Caco-2 (cell line): ENCODE data around the gene ZNF783. TPM values are rescaled to one million over a fixed set of nuclear protein-coding genes. Genes with fewer than 3 reads are reported as not detected.
"Not testable (repeated sequence)": the region's sequence is repeated elsewhere in the genome, so short reads cannot be mapped to it uniquely, and the experiment has no call there.

Experiments
- BruUV-seq: library from RNA; stranded (reverse); fragments of 400-500 nt; replicated peaks from 2 replicates; lab custom pipeline; 2021; lab: Mats Ljungman, UMichigan
- CTCF ChIA-PET: fragments of 300-600 bp; sonication (Branson Sonifier 250); formaldehyde crosslinking; loops from one replicate; lab custom pipeline; 2022; ENCODE audit warnings: antibody characterized with exemption; lab: Charles Lee
- POLR2A ChIA-PET: fragments of 300-600 bp; sonication (Branson Sonifier 250); formaldehyde crosslinking; loops from one replicate; lab custom pipeline; 2022; ENCODE audit warnings: antibody characterized with exemption; lab: Charles Lee
- DNase-seq, 2 experiments: peaks; one replicate each; pipeline versions ENCODE4 v3.0.0 to v3.0.0-alpha.2; 2020 to 2022
- H3K27me3 ChIP-seq: replicated peaks from 2 replicates; pipeline ENCODE4 v1.6.0; 2011; ENCODE audit warnings: low read length; ENCODE audit not compliant: control insufficient read depth, insufficient read depth
- H3K36me3 ChIP-seq: 2 replicates; pipeline ENCODE4 v1.5.1; 2011; ENCODE audit warnings: low read length; ENCODE audit not compliant: control insufficient read depth, insufficient read depth
- H3K4me1 ChIP-seq: fragments of 250-450 bp; sonication (Bioruptor Pico); 2 replicates; pipeline ENCODE4 v1.5.1; 2020; ENCODE audit warnings: mild to moderate bottlenecking
- H3K4me3 ChIP-seq: 2 replicates; pipeline ENCODE4 v1.5.1; 2011; ENCODE audit warnings: low read depth, mild to moderate bottlenecking, control low read depth, low read length
- H3K9me3 ChIP-seq: fragments of 250-450 bp; sonication (Bioruptor Pico); 2 replicates; pipeline ENCODE4 v1.5.1; 2020; ENCODE audit warnings: mild to moderate bottlenecking, moderate library complexity
- H3K27ac Mint-ChIP-seq: one replicate; pipeline ENCODE4 v1.8.0; 2022; ENCODE audit warnings: mixed read lengths; ENCODE audit not compliant: unreplicated experiment
- H3K27me3 Mint-ChIP-seq: one replicate; pipeline ENCODE4 v1.8.0; 2022; ENCODE audit warnings: mixed read lengths; ENCODE audit not compliant: insufficient read depth, unreplicated experiment
- H3K36me3 Mint-ChIP-seq: one replicate; pipeline ENCODE4 v1.8.0; 2022; ENCODE audit warnings: mild to moderate bottlenecking, mixed read lengths; ENCODE audit not compliant: insufficient read depth, unreplicated experiment
- H3K4me1 Mint-ChIP-seq: one replicate; pipeline ENCODE4 v1.8.0; 2022; ENCODE audit warnings: low read depth, mixed read lengths; ENCODE audit not compliant: unreplicated experiment
- H3K4me3 Mint-ChIP-seq: one replicate; pipeline ENCODE4 v1.8.0; 2022; ENCODE audit warnings: mild to moderate bottlenecking, moderate library complexity, mixed read lengths; ENCODE audit not compliant: unreplicated experiment
- H3K9me3 Mint-ChIP-seq: one replicate; pipeline ENCODE4 v1.8.0; 2022; ENCODE audit warnings: mixed read lengths; ENCODE audit not compliant: unreplicated experiment
- CTCF ChIP-seq, 2 experiments: fragments of 200-600 bp in 1 of 2; IDR thresholded peaks; 1 replicate in 1 of 2; 2 replicates in 1 of 2; pipeline versions ENCODE4 v1.5.1 to v1.8.0; 2011 to 2022; ENCODE audit warnings: antibody characterized with exemption in 1 of 2, control low read depth in 1 of 2, inconsistent platforms in 1 of 2, low read depth in 1 of 2, low read length in 1 of 2, mild to moderate bottlenecking in 1 of 2, moderate library complexity in 1 of 2; ENCODE audit not compliant: insufficient read depth in 1 of 2, severe bottlenecking in 1 of 2, unreplicated experiment in 1 of 2
- intact Hi-C: fragments of 100-400 bp; cut with micrococcal nuclease; formaldehyde crosslinking; loops from one replicate; pipeline ENCODE4 v1.10.0; 2022; ENCODE audit not compliant: unreplicated experiment
- total RNA-seq: library from RNA; stranded (reverse); gene quantifications from 2 replicates; pipeline ENCODE4 v1.2.3, GENCODE V29; 2022

Gene ZNF783
- total RNA-seq, 1 experiment from 2014 or later = 27.3 TPM

- POLR2A ChIA-PET = no interaction called here
- CTCF ChIA-PET = interaction anchor here (1.0 kb wide), 1 partner anchor 269 kb away, joined by 3 read pairs; no protein-coding TSS in a partner anchor
- peaks cover 5% of the 10 kb centered on the region for H3K4me1 Mint-ChIP-seq
Measured at GRCh38 chr7:149329766-149330334, 67.9 kb downstream of the ZNF783 start.

GRCh38 chr7:149330914-149331567 lies 69.0 kb downstream of the ZNF783 start:
- intact Hi-C loops = no loop called here
- no TSS peak for BruUV-seq
- DNase-seq = peak in 1 of 2 experiments; percentile 8
- Histone ChIP-seq H3K4me3 (no peak overlapping the region), H3K36me3 (no peaks in the 10 kb centered on the region), H3K4me1 (no peaks in the 10 kb centered on the region), H3K9me3 (peaks cover 6% of the 10 kb centered on the region), H3K27me3 (no peaks in the 10 kb centered on the region)
- TF ChIP-seq CTCF (IDR thresholded peaks at IDR 0.05; ENCODE audit: insufficient read depth in 1 of 2, low read depth in 1 of 2, low read length in 1 of 2, severe bottlenecking in 1 of 2, unreplicated experiment in 1 of 2) = no peak
- H3K9me3 Mint-ChIP-seq = no peaks in the 10 kb centered on the region
- no peak overlapping the region for H3K27ac Mint-ChIP-seq
- no peak overlapping the region for H3K4me3 Mint-ChIP-seq
- POLR2A ChIA-PET = no interaction called here
- CTCF ChIA-PET = no interaction called here
- peaks cover 5% of the 10 kb centered on the region for H3K4me1 Mint-ChIP-seq
- no peaks in the 10 kb centered on the region for H3K36me3 Mint-ChIP-seq
- H3K27me3 Mint-ChIP-seq = no peaks in the 10 kb centered on the region

More at GRCh38 chr7:149329766-149330334, 67.9 kb downstream of the ZNF783 start:
- Mint-ChIP-seq H3K36me3 (no peaks in the 10 kb centered on the region), H3K9me3 (peaks cover 9% of the 10 kb centered on the region), H3K27ac (no peak overlapping the region), H3K27me3 (no peaks in the 10 kb centered on the region), H3K4me3 (no peak overlapping the region)
- no peak for DNase-seq
- H3K9me3 ChIP-seq = peaks cover 12% of the 10 kb centered on the region
- no peaks in the 10 kb centered on the region for H3K27me3 ChIP-seq
- H3K36me3 ChIP-seq = no peaks in the 10 kb centered on the region
- intact Hi-C loops = no loop called here
- no peak overlapping the region for H3K4me3 ChIP-seq
- no TSS peak for BruUV-seq
- no peak for TF ChIP-seq CTCF (IDR thresholded peaks at IDR 0.05; ENCODE audit: insufficient read depth in 1 of 2, low read depth in 1 of 2, low read length in 1 of 2, severe bottlenecking in 1 of 2, unreplicated experiment in 1 of 2)
- no peaks in the 10 kb centered on the region for H3K4me1 ChIP-seq

- H3K36me3 ChIP-seq, H3K4me1 Mint-ChIP-seq, H3K27ac Mint-ChIP-seq, H3K36me3 Mint-ChIP-seq, H3K4me3 Mint-ChIP-seq, H3K9me3 ChIP-seq, H3K4me1 ChIP-seq, H3K27me3 Mint-ChIP-seq, H3K27me3 ChIP-seq, H3K9me3 Mint-ChIP-seq, H3K4me3 ChIP-seq, BruUV-seq, DNase-seq, intact Hi-C loops, POLR2A ChIA-PET, CTCF ChIA-PET: not testable (repeated sequence)
Measured at GRCh38 chr7:149332602-149333320, 70.8 kb downstream of the ZNF783 start.
